Occipital lobe (tissue), 2 donors: Measurements from ENCODE around the gene PTPRT. TPM values are rescaled to one million over a fixed set of nuclear protein-coding genes. Genes with fewer than 3 reads are reported as not detected.

Experiments
- DNase-seq: peaks from one replicate; lab custom pipeline; 2025; lab: John Stamatoyannopoulos, UW
- total RNA-seq: library from RNA; depleted of rRNA; stranded (reverse); fragments of >200 nt; gene quantifications from one replicate; pipeline ENCODE4 v1.2.3, GENCODE V29; 2014

Gene PTPRT
- 17.8 TPM for total RNA-seq

DNA sequence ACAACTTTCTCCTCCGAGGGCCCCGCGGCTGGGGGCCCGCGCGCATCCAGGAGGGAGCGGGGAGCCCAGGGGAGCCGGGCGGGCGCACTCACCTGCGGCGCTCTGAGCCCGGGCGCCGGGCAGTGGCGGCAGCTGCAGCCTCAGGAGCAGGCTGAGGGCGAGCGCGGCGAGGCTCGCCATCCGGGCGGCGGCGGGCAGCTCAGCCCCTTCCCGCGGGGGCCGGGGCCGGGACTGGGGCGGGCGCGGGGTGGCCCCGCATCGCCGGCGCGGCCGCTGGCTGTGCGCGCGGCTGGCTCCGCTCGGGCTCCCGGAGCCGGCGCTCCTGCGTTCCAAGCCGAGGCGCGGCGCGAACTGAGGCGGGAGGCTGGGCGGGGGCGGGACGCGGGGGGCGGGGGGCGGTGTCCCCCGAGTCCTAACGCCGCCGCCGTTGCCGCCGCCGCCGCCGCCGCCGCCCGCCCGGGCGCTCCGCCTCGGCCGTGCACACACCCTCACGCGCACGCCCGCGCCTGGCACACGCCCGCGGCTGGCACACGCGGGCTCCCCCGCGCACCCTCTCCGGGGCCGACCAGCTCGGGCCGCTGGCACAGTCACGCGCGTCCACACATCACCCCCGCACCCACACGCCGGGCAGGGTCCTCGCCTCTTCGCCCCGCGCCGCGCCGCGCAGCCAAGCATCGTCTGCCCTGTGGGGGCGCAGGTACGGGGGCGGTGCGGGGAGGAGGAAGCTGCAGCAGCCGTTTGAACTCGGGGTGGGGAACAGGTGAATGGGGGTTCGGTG, at the start of gene PTPRT:
TSS of gene PTPRT (minus strand) at position 353 of the 778 bp plus-strand sequence. CDS start at position 180, 173 bp downstream.
- DNase-seq = peak; percentile 39

DNA sequence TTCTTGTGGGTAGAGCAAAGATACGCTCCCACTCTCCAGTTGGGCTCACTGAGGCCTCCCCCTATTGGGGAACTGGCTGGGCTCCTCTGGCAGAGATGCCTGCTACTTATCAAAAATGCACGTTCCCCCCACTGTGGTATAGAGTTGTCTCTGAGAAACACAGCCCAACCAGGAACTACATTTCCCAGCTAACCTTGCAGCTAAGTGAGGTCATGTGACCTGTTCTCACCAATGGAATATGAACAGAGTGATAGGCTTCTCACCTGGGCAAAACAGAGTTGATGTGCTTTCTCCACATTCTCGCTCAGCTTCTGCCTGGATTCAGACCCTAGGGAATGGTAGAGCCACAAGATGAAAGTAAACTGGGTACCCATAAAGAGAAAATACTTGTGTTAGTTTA, 49.1 kb upstream of the PTPRT start:
- peak; percentile 2 for DNase-seq

DNA sequence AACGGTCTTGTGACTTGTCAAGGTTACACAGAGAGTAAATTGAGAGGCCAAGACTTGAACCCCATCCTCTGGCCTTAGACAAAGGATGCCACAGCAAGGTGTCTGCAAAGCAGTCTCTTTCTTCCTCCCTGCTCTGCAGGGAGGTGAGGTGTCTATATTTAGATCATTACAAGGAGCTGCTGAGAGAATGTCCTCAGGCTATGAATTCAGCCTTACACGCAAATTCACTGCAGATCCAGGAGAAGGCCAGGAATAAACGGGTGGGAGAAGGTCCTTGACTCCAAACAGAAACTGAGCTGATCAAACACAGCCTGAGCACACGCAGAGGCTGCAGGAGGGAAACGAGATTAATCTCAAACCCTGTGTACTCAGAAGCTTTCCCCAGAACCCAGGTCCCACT, 48.6 kb upstream of the PTPRT start:
- no peak for DNase-seq

DNA sequence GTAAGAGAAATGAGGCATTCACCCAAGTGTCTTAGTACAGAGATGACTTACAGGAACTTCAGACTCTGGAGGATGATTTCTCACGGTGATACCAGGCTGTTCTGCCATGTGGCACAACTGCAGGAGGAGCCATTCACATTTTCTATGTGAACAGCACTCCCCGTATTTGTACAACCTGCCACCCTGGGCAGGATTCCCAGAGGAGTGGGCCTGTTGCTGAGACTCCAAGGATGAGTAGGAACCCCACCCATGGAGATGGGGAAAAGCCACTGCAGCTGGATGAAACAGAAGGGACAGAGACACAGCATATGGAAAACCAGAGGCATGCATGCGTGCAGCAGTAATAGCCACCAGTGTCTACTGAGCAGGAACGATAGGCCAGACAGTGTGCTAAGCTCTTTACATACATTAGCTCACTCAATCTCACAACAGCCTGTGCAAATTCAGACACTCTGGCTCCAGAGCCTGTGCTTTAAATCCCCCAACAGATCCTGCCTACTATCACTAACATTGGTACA, 48.0 kb upstream of the PTPRT start:
- no peak for DNase-seq

DNA sequence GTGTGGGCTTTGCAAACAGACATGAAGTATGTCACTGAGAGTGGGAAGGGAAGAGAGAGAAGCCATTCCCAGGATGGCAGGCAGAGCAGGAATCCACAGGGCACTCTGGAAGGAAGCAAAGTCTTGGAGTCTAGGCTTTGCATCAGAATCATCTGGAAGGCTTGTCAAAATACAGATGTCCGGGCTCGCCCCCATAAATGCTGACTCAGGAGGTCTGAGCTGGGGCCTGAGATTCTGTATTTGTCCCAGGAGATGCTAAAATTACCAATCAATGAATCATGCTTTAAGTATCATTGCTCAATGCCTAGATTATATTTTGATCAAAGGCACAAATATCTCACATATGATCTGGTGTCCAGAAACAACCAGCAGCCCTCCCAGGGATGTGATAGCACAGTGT, 46.3 kb upstream of the PTPRT start:
- DNase-seq = no peak

DNA sequence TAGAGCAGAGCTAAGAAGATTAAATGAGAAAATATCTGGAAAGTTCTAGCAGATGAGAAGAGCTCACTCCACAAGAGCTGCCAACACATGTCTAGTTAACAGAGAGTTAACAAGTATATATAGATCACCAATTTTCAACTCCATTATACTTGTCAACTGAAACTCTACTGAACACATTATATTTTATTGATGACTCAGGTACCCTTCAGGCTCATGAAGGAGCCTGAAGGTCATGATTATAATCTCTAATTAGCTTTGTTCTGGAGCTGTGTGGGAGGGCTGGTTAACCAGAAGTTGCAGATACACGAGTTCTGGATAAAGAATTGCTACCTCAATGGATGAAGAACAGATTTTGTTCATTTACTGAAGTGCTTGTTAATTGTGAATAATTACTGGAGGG, 42.1 kb upstream of the PTPRT start:
- no peak for DNase-seq

DNA sequence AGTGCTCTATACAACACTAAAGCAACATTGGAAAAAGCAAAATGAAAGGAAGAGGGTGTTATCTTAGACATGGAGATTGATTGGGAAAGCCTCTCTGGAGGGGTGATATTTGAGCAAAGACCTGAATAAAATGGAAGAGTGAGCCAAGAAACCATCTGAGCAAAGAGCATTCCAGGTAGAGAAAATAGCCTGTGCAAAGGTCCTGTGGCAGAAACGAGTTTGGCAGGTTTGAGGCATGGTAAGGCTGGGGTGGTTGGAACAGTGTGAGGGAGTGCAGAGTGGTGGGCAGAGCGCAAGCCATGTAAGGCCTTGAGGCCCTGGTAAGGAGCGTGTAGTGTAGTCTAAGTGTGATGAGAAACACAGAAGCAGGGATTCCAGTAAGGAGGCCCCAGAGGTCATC, 40.0 kb upstream of the PTPRT start:
- no peak for DNase-seq

DNA sequence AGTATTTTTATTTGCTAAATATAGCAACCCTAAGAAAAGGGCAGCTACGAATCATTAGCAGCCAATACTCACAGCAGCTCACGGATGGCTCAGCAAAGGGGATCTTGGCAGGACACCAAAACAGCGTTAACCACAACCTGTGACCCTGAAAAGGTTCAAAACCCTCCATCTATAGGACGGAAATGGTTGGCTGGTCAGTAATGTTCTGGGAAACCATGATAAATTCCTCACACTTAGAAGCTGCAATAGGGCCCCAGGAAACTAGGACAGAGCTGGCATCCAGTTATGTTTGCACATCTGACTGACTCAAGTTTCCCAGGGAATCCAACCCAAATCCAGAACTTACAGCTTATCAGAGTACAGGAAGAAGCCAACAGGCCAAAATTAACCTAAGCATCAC, 30.9 kb upstream of the PTPRT start:
- DNase-seq = no peak

DNA sequence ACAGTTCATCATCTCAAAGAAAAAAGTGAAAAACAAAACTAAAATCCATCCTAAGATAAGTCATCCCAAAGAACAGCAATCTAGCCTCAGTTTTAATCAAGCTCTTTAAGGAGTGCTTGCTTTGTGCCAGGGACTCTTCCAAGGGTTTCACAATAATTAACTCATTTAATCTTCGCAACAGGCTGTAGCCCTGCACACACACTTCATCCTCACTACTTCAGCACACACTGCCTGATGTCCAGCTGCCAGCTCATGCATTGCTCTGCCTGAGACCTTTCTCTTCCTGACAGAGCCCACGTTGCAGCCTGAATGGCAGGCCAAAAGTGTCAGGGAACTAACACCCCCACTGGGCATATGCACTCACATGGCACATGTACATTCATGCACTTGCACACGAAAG, 21.2 kb upstream of the PTPRT start:
- no peak for DNase-seq

DNA sequence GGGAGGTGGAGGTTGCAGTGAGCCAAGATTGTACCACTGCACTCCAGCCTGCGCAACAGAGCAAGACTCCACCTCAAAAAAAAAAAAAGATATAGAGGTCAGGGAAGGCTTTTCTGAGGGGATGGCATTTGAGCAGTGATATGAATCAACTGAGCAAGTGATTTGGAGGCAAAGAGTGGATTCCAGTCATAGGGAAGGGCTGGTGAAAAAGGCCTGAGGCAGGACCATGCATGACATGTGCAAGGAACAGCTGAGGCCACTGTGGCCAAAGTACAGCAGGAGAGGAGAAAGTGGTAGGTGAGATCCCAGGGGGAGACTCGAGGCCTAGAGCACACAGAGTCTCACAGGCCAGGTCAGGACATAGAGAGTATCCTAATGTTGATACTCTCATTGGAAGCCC, 20.1 kb upstream of the PTPRT start:
- no peak for DNase-seq

DNA sequence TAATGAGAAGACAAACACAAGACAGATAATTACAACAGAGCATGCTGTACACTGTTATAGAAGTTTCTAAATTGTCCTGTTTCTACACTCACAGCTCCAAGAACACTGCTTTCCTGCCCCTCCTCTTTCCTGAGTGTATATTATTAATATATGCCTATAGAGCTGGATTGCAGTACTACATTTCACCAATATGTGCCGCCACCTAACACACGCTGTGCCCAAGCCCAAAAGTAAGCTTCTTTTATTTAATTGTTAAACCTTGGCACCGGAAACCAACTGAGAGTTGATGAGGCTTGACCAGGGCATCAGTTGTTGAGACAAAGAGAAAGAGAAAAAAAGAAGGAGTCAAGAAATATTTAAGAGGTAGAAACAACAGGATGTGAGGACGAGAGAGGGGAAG, 16.0 kb upstream of the PTPRT start:
- DNase-seq = no peak

DNA sequence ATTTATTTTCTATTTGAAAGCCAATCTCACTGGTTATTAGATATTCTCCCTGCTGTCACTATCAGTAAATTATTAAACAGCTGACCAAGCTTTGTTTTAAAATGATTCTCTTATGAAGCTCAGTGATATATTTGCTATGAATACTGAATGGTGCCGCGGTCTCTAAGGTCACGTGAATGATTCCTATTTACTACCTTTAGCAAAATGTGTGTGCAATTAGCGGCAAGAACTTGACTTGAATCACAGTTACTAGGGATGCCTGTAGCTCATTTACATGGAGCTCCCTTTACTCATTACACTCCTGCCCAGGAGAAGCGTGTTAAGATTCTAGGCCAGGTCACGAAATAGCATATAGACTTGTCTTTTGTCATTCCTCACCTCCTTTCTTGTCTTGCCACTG, 12.4 kb upstream of the PTPRT start:
- no peak for DNase-seq

DNA sequence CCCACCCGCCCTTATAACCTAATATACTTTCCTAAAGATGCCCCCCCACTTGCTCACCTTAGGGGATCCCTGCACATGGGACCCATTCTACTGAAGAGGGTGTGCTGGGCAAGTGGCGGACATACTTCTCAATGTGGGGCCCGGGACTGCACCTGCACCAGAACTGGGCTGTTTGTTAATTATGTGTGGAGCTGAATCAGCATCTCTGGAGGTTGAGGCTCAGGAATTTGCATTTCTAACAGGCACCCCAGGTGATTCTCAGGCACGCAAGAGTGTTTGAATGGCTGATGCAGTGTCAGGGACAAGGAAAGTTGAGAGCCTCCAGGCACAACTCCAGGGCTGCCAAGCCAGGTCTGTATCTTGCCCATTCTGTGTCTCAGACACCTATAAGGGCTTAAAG, 8.9 kb upstream of the PTPRT start:
- no peak for DNase-seq

DNA sequence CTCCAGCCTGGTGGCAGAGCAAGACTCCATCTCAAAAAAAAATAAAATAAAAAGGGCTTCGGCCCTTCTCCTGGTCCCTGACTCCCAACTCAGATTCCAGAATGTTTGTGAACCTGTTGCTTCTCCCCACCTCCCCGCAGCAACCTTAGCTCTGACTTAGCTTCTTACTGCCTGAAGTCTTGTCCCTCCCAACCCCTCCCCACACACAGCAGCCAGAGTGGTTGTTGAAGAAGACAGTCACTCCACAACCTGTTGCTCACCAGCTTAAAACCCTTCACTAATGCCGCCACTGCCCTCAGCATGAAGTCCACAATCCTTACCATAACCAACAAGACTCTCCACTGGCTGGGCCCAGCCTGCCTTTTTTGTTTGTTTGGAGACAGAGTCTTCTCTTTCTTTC, 6.5 kb upstream of the PTPRT start:
- no peak for DNase-seq

DNA sequence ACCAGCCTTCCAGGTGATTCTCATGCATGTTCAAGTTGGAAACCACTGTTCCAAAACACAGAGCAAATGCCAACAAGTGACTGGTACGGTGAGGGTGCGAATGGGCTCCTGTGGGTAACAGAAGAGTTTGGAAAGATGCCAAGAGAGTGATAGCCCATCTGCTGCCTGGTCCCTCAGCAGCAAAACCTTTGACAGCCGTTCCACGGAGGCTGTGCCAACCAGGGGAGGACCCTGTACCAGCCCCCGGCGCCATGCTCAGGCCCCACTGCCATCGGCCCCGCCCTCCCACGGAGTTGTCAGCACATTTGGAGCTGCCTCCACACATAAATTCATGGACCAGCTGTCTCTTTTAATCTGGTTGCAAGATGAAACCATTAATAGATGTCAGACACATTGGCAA, 4.4 kb upstream of the PTPRT start:
- no peak for DNase-seq

DNA sequence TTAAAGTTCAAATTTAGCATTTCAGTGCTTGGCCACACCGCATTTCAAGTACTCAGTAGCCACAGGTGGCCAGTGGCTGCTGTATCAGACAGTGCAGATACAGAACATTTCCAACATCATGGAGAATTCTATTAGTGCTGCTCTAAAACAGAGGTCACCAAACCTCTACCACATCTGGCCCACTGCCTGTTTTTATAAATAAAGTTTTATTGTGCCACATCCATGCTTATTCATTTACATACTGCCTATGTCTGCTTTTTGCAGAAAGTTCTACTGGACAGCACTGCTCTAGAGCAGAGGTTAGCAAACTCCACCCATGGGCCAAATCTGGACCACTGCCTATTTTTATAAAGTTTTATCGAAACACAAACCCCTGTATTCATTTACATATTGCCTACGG, 3.7 kb upstream of the PTPRT start:
- DNase-seq = no peak

DNA sequence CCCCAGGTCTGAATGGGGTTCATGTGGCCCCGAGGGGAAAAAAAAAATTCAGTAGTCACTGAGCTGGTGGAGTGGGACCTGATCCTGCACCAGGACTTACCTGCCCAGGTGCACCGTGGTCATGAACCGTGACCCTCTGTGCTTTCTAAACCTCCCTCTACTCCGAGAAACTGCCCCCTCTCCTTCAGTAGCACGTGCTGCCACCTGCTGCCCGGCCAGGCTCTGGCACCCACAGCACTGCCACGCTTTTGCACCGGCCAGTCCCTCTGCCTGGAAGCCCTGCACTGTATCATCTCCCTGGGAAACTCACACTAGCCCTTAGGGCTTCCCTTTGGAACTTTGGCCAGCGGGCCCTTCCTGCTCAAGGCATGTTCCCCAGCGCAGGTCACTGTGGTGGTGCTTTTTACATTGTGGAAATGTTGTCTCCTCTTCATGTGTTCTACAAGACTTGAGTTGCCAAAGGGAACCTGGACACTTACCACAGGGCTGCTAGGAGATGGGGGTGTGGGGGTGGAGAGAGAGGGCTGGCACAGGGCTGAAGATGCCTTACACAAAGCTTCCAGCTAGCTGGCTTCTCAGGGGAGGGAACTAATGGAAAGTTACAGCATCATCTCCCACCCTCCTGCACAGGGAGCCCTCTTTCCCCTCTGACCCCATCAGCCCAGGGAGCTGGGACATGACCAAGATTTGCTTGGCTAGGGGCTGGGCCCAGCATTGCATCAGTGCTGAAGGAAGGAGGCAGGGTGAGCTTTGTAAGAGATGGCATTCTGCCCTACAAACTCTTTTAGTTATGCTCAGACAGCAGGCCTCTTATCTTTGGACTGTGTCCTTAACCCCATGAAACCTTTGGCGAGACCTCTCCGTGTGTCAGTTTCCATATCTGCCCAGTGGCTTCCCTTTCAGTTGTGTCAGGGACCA, 2.5 kb upstream of the PTPRT start:
- no peak for DNase-seq

DNA sequence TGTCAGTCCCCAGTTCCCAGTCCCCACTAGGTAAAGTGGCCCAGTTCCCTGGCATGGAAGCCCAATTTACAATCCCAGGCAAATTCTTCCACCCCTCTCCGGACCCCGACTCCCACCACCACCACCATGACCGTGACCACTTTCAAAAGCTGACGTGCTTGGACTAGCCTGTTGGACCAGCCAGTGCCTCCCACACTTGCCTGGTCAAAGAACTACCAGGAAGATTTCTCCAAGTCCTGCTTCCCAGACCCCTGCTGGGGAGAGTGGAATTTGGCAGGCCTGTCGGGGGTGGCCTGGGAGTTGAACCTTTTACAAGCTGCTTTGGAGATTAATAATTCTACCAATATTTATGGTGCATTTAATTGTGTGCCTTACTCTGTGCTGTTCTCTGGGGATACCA, 1.4 kb upstream of the PTPRT start:
- no peak for DNase-seq

DNA sequence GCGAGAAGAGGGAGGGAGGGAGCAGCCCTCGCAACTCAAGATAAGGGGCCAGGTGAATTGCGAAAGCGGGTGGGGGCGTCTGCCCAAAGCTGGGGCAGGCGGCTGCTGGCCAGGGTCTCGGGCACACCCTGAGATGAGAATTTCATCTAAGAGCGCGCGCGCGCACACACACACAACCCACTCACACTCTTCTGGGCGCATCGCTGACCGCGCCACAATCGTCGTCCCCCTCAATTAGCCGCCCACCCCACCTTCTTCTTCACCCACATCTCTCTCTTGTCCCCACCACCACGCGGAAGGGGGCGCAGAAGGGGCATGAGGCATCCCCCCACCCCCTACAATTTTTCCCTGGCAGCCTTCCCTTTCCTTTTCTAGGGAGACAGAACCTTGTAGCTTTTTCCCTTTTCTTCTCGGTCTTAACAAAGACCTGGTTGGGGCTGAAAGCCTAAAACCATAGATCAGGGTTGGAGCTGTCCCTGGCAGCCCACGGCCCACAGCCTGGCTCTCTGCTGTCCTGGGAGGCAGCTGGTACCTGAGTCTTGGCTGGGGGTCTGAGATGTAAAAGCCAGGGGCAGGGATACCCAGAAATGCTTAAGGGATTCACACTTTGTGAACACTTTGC, 737 bp upstream of the PTPRT start:
- no peak for DNase-seq

DNA sequence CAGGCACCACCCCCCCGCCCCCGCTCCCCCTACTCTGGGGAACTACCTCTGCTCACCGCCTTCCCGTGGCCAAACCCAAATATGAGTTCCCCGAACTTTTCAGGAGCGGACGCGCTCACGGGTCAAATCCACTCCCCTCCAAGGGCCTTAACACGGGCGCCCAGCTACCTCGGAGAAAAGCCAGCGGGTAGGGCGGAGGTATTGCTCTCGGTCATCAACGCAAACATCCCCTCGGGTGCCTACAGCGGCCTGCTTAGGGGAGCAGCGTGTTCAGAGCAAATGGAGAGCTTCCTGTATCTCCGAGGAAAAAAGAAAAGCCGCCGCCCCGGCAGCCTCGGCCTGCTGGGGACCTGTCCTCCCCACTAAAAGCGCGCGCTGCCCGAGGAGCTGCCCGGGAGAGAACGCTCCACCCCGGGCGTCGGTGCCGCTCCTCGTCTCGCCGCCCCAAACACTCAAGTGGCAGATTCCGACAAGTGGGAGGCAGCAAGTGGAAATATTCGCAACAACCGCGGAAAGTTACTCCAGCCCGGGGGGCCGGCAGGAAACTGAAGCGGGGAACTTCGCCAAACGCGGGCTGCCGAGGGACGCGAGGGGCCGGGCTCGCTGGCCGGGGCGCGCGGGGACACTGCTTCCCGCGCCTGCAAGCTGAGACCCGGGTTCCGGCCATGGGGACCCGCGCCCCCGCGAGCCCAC, 699 bp downstream of the PTPRT start:
- DNase-seq = no peak

DNA sequence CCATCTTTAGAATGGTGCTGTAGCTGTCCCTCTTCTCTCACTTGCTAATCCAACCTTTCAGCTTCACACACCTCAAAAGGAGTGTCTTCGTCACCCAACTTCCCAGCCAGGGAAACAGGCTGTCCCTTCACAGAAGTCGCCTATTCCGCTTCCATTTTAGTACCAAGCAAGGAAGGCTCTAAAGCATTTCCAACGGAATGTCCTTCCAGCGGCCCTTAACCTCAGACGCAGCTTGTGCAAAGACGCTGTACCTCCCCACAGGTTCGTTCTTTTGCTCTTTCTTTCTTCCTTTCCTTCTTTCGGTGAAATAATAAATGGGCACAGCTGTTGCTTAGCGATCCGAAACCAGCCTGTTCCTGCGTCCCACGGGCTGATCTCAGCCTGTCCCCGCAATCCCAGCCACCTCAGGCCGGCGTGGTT, 1.5 kb downstream of the PTPRT start:
- no peak for DNase-seq
